OCI-LY3 (cell line): ENCODE measurements around the gene SOD1.

Experiments
- H2AFZ ChIP-seq: fragments of 200-600, 300-600 bp; shearing (Covaris generic); 2 replicates; pipeline ENCODE4 v1.6.0; 2014; ENCODE audit warnings: antibody characterized with exemption, low read depth, low read length
- H3K27ac ChIP-seq: fragments of 200-600, 300-600 bp; sonication (generic); 2 replicates; pipeline ENCODE4 v1.5.1; 2014; ENCODE audit warnings: mild to moderate bottlenecking, low read length, moderate library complexity, mixed read lengths
- H3K27me3 ChIP-seq: fragments of 200-600, 300-600 bp; sonication (generic); 2 replicates; pipeline ENCODE4 v1.6.1; 2014; ENCODE audit warnings: low read depth, low read length, mixed read lengths
- H3K36me3 ChIP-seq: fragments of 200-600, 300-600 bp; sonication (generic); replicated peaks from 2 replicates; pipeline ENCODE3; 2014; ENCODE audit warnings: low read depth, low read length, mixed read lengths
- H3K4me1 ChIP-seq: fragments of 300-600, 200-600 bp; sonication (generic); 2 replicates; pipeline ENCODE4 v1.6.1; 2014; ENCODE audit warnings: low read length, mixed read lengths
- H3K4me2 ChIP-seq: fragments of 200-600, 300-600 bp; sonication (generic); 2 replicates; pipeline ENCODE4 v1.6.1; 2014; ENCODE audit warnings: low read length, mixed read lengths
- H3K4me3 ChIP-seq: fragments of 300-600, 200-600 bp; sonication (generic); 2 replicates; pipeline ENCODE4 v1.5.1; 2014; ENCODE audit warnings: antibody characterized with exemption, mild to moderate bottlenecking, low read length, moderate library complexity
- H3K79me2 ChIP-seq: fragments of 300-600, 200-600 bp; shearing (Covaris generic); 2 replicates; pipeline ENCODE4 v1.6.1; 2014; ENCODE audit warnings: mild to moderate bottlenecking, low read length, mixed read lengths
- H3K9ac ChIP-seq: fragments of 300-600, 200-600 bp; shearing (Covaris generic); 2 replicates; pipeline ENCODE4 v1.6.0; 2014; ENCODE audit warnings: mild to moderate bottlenecking, low read length, moderate library complexity
- H3K9me3 ChIP-seq: fragments of 200-600, 300-600 bp; shearing (Covaris generic); 2 replicates; pipeline ENCODE4 v1.6.1; 2014; ENCODE audit warnings: low read length, mixed read lengths; ENCODE audit not compliant: insufficient read depth
- H4K20me1 ChIP-seq: fragments of 200-600, 300-600 bp; sonication (generic); 2 replicates; pipeline ENCODE4 v1.6.1; 2016; ENCODE audit warnings: low read length, mixed read lengths; ENCODE audit not compliant: insufficient read depth
- EZH2phosphoT487 ChIP-seq: fragments of 200-600 bp; shearing (Covaris generic); IDR thresholded peaks from 2 replicates; pipeline ENCODE4 v1.6.1; 2018; ENCODE audit warnings: antibody characterized with exemption, mixed run types, low read depth
- TF ChIP-seq, protein P1 (sequence below): fragments of 200-600, 300-600 bp; sonication (generic); IDR thresholded peaks from 2 replicates; pipeline ENCODE4 v1.5.1; 2014; ENCODE audit warnings: antibody characterized with exemption, low read length, low read depth

The SOD1 gene

DNA sequence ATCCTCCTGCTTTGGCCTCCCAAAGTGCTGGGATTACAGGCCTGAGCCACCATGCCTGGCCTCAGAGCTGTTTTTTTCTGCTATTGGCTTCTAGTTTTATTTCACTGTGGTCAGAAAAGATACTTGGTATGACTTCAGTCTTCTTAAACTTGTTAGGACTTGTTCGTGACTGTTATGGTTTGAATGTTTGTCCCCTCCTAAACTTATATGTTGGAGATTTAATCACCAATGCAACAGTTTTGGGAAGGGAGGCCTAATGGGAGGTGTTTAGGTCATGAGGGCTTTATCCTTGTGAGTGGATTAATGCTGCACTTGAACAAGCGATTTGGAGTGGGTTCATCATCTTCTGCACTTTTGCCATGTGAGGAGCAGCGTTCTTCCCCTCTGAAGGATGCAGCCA, 24.5 kb upstream of the SOD1 start:
- Histone ChIP-seq H3K4me1 (no peaks in the 10 kb centered on the region), H3K9ac (no peak overlapping the region), H2AFZ (no peak overlapping the region), H3K27ac (no peak overlapping the region), H3K9me3 (no peaks in the 10 kb centered on the region), H3K4me2 (no peak overlapping the region), H3K79me2 (no peaks in the 10 kb centered on the region), H3K36me3 (no peaks in the 10 kb centered on the region), H4K20me1 (no peaks in the 10 kb centered on the region), H3K4me3 (no peak overlapping the region), H3K27me3 (no peaks in the 10 kb centered on the region)
- no peak for TF ChIP-seq EZH2phosphoT487
- TF ChIP-seq, protein P1, sequence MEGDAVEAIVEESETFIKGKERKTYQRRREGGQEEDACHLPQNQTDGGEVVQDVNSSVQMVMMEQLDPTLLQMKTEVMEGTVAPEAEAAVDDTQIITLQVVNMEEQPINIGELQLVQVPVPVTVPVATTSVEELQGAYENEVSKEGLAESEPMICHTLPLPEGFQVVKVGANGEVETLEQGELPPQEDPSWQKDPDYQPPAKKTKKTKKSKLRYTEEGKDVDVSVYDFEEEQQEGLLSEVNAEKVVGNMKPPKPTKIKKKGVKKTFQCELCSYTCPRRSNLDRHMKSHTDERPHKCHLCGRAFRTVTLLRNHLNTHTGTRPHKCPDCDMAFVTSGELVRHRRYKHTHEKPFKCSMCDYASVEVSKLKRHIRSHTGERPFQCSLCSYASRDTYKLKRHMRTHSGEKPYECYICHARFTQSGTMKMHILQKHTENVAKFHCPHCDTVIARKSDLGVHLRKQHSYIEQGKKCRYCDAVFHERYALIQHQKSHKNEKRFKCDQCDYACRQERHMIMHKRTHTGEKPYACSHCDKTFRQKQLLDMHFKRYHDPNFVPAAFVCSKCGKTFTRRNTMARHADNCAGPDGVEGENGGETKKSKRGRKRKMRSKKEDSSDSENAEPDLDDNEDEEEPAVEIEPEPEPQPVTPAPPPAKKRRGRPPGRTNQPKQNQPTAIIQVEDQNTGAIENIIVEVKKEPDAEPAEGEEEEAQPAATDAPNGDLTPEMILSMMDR = no peak

DNA sequence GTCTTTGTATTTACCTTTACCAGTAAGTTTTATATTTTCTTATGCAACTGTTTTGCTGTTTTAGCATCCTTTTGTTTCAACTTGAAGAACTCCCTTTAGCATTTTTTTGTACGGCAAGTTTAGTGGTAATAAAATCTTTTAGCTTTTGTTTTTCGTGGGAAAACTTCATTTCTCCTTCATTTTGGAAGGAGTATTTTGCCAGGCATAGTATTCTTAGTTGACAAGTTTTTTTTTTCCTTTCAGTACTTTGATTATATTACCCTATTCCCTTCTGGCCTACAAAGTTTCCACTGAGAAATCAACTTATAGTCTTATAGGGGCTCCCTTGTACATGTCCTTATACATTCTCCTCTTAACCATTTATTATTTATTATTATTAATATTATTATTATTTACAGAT, 22.6 kb upstream of the SOD1 start:
- Histone ChIP-seq H4K20me1 (no peaks in the 10 kb centered on the region), H3K4me3 (no peak overlapping the region), H3K4me2 (no peak overlapping the region), H3K36me3 (no peaks in the 10 kb centered on the region), H3K4me1 (no peaks in the 10 kb centered on the region), H3K27ac (no peak overlapping the region), H3K9ac (no peak overlapping the region), H3K27me3 (no peaks in the 10 kb centered on the region), H3K9me3 (no peaks in the 10 kb centered on the region), H3K79me2 (no peaks in the 10 kb centered on the region), H2AFZ (no peak overlapping the region)
- TF ChIP-seq, protein P1 = no peak

DNA sequence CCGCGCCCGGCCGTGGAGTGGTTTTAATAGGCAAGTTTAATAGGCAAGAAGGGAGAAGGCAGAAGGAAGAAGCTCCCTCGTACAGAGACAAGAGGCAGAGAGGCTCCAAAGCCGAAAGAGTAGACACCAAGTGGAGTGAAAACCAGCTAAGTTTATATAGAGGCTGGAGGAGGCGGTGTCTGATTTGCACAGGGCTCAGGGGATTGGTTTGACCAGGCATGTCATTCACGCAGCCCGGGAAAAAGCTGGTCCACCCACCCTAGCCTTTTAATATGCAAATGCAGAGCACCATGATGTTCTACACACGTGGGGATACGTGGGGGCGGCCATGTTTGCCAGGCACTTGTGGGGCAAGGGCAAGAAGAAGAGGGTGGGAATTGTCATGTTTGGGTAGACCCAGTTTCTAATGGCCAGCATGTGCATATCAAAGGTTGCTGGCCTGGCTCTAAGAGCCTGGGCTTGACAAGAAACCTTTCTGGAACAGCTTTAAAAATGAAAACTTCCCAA, 18.0 kb upstream of the SOD1 start:
- H3K9ac ChIP-seq = no peak overlapping the region
- TF ChIP-seq EZH2phosphoT487 = no peak
- TF ChIP-seq, protein P1 = no peak
- H3K79me2 ChIP-seq = no peaks in the 10 kb centered on the region
- no peaks in the 10 kb centered on the region for H3K4me1 ChIP-seq
- no peaks in the 10 kb centered on the region for H3K27me3 ChIP-seq
- no peak overlapping the region for H2AFZ ChIP-seq
- no peaks in the 10 kb centered on the region for H4K20me1 ChIP-seq
- no peaks in the 10 kb centered on the region for H3K9me3 ChIP-seq
- H3K36me3 ChIP-seq = no peaks in the 10 kb centered on the region
- no peak overlapping the region for H3K4me3 ChIP-seq
- H3K4me2 ChIP-seq = no peak overlapping the region
- no peak overlapping the region for H3K27ac ChIP-seq

DNA sequence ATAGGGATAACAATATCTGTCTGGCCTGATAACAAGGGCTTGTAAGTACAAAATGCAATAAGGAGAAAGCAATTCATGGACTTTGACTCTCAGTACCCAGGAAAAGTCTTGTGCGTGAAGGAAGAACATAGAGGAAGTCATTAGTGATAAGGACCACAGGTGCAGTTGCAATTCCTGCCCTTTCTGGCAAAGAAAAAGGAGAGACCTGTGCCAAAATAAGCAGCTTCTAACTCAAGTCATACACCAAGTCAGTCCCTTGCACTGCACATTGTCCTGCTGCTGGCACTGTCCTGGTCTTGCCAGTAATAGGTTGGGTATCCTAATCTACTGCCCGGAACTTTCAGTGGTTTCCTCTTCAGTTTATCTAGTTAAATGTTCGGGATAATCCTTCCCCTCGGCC, 14.8 kb upstream of the SOD1 start:
- Histone ChIP-seq H3K4me2 (no peak overlapping the region), H3K27ac (no peak overlapping the region), H3K79me2 (no peaks in the 10 kb centered on the region), H3K27me3 (no peaks in the 10 kb centered on the region), H3K4me3 (no peak overlapping the region), H3K9me3 (no peaks in the 10 kb centered on the region), H2AFZ (no peak overlapping the region), H3K9ac (no peak overlapping the region), H3K4me1 (no peaks in the 10 kb centered on the region), H4K20me1 (no peaks in the 10 kb centered on the region), H3K36me3 (no peaks in the 10 kb centered on the region)
- no peak for TF ChIP-seq EZH2phosphoT487
- TF ChIP-seq, protein P1 = no peak
